H1 (cell line): ENCODE results near the gene MBD3L2B. TPM values are rescaled to one million over a fixed set of nuclear protein-coding genes. Genes with fewer than 3 reads are reported as not detected.

Source experiments
- CTBP2 ChIP-seq: IDR thresholded peaks from 2 replicates; pipeline ENCODE4 v1.7.0; 2011; ENCODE audit warnings: borderline replicate concordance, mild to moderate bottlenecking, moderate library complexity, mixed read lengths, low read length; ENCODE audit not compliant: insufficient read depth, insufficient read length
- PHF8 ChIP-seq: fragments of 200-600 bp; sonication (generic); conservative IDR thresholded peaks from 2 replicates; pipeline ENCODE4 v1.7.1; 2012; ENCODE audit warnings: low read depth, mild to moderate bottlenecking, inconsistent platforms, low read length, moderate library complexity
- polyA plus RNA-seq, 7 experiments: library from polyadenylated mRNA; depleted of rRNA in 3 of 7; stranded (reverse) in 5 of 7; unstranded in 2 of 7; fragments of >200 nt in 5 of 7; fragments of 200-250 nt in 2 of 7; gene quantifications; 1 replicate in 5 of 7; 2 replicates in 1 of 7; 4 replicates in 1 of 7; pipeline versions ENCODE4 v1.2.1 to v1.2.3, GENCODE V29; 2011 to 2013; ENCODE audit warnings: missing spikeins in 2 of 7, mixed read lengths in 2 of 7
- total RNA-seq: library from RNA; stranded (reverse); fragmentation: NEBNext Ultra II Directional; extraction: Animal tissue kit (Norgen Biotek cat#: 25700); gene quantifications from 2 replicates; pipeline ENCODE4 v1.2.1, GENCODE V29; 2021

MBD3L2B gene
- total and polyA plus RNA-seq, 2 of the 8 experiments (the other 6 are each of a cell fraction or from before 2014, with no cell fraction given): not detected

DNA sequence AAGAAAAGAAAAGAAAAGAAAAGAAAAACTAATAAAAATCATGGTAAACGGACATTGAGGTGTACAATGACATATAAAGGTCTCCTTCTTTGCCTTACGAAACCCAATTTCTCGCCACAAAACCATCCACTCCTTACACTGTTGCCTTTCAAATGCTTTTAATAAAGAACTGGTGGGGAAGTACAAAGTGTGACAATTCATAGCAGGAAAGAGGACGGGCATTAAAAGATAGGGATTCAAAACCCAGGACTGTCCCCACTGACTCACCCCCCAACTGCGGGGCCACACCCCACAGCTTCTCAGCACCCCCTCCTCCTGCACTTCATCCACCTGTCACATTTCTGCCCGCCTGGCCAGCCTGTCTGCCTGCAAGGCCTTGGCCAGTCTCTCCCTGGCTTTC lies 2.4 kb downstream of the MBD3L2B start (continued):
- no peak for TF ChIP-seq CTBP2
- no peak for TF ChIP-seq PHF8
